M059J (cell line): ENCODE data around the gene RRP1. TPM values are rescaled to one million over a fixed set of nuclear protein-coding genes. Genes with fewer than 3 reads are reported as not detected.

Source experiments
- DNase-seq: peaks from one replicate; pipeline ENCODE4 v3.0.0-alpha.2; 2012; ENCODE audit warnings: low read depth
- total RNA-seq: library from RNA; depleted of rRNA; stranded (reverse); fragments of >200 nt; shearing (Covaris generic); gene quantifications from 2 replicates; pipeline ENCODE4 v1.2.3, GENCODE V29; 2014

RRP1 gene
- total RNA-seq, 1 experiment from 2014 or later = 34.6 TPM

- no peak for DNase-seq
Measured at GRCh38 chr21:43758811-43759210, 30.6 kb upstream of the RRP1 start.

DNA sequence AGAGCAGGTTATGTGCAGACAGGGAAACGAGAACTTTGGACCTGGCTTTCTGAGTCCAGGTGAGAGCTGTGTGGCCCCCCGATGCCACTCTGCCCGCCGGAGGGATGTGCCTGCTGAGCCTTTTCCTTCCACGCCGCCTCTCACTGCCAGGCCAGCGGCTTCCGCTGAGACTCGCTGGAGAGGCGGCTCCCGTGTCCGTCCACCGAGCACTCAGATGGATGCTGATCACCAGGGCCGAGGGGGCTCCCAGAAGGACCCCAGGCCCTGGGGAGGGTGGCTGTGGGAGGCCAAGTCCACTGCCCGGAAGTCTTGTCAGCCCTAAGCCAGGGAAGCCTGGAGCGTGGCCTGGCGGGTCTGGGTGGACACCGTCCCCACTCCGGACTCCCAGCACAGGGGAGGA, 29.7 kb upstream of the RRP1 start:
- DNase-seq = no peak

GRCh38 chr21:43760391-43760958, 28.9 kb upstream of the RRP1 start:
- DNase-seq = no peak

- DNase-seq = no peak
Measured at GRCh38 chr21:43761886-43762285, 27.5 kb upstream of the RRP1 start.

DNA sequence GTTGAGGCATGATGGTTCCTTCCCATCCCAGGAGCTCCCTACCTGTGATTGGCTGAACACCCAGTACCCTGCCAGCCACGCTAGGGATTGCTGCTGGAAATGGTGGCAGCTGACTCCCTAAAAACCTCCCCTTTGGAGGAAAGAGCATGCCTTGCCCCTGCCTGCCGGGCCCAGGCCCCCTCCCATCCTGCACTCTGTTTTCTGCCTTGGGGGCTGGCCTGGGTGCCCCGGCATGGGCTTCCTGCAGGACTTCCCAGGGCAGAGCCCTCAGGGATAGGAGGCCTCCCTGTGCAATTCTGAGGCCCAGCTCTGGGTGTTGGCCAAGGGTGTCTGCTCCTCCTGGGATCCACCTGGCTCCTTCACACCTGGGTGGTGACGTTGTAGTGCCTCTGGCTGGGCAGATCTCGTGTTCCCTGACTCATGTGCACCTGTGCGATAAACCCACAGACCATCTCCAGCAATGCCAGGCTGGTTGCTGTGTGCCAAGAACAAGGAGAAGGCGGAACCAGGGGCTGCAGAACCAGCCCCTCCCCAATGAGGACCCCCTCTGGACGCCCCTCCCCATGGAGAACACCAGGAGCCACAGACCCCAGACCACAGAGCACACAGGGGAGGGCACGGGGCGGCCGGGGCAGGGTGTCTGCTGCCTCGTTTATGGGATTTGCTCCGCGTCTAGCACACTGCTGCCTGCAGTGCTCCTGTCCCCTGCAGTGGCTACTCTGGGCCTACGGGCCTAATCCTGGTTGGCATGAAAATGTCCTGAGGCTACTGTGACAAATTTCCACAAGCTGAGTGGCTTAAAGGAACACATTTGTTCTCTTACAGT, 26.9 kb upstream of the RRP1 start:
- DNase-seq = no peak

- DNase-seq = peak; percentile 64
Measured at GRCh38 chr21:43763901-43764523, 25.4 kb upstream of the RRP1 start.

DNA sequence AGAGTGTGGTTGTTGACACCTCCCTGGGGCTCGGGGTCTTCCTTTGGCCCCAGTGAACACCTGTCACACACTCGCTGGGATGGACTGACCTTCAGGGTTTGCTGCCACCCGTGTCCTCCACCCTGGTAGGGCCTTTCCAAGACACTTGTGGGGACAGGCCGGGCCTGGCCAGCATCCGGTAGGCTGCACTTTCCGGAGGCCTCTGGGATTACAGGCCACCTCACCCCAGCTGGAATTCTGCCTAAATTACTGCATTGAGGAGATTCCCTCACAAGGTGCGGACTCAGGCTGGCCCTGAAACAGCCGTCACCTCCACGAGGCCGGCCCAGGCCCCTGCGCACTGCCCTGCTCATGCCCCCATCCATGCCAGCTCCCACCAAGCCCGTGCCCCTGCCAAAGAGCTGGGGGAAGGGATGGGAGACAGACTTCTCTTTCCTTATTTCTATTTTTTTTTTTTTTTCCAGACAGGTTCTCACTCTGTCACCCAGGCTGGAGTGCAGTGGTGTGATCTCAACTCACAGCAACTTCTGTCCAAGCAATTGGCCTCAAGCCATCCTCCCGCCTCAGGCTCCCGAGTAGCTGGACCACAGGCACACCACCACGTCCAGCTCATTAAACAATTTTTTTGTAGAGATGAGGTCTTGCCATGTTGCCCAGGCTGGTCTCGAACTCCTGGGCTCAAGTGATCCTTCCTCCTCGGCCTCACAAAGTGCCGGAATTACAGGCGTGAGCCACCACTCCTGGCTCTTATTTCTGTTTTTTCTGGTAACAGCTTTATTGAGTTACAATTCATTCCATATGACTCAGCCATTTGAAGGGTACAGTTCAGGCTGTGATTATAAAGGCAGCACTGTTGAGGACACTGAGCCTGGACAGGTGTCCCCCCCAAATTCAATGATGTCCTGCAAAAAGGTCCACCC, 24.5 kb upstream of the RRP1 start:
- peak; percentile 81 for DNase-seq

- DNase-seq = no peak
Measured at GRCh38 chr21:43766734-43767497, 22.5 kb upstream of the RRP1 start.

- no peak for DNase-seq
Measured at GRCh38 chr21:43767498-43767983, 21.8 kb upstream of the RRP1 start.

GRCh38 chr21:43767984-43768867, 21.2 kb upstream of the RRP1 start:
- peak; percentile 86 for DNase-seq

- no peak for DNase-seq
Measured at GRCh38 chr21:43768868-43769167, 20.6 kb upstream of the RRP1 start.

- DNase-seq = no peak
Measured at GRCh38 chr21:43769325-43769958, 19.9 kb upstream of the RRP1 start.

- no peak for DNase-seq
Measured at GRCh38 chr21:43770066-43770655, 19.2 kb upstream of the RRP1 start.

GRCh38 chr21:43771199-43771675, 18.1 kb upstream of the RRP1 start:
- DNase-seq = no peak

- no peak for DNase-seq
Measured at GRCh38 chr21:43771698-43772424, 17.5 kb upstream of the RRP1 start.

DNA sequence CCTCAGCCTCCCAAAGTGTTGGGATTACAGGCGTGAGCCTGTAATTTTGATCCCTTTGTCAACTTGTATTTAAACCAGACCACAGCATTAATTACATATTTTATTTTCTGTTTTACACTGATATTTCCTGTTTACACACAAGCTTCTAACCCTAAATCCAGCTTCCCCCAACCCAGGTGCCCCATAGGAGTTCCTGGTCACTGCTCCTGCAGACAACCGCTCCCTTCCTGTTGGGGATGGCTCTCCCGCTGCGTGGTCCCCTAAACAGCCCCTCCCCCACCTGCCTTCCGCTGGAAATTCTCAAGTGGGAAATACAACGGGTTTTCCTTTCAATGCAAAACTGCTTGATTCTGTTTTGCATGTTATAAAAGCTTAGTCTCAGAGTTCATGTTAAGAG, 17.0 kb upstream of the RRP1 start:
- no peak for DNase-seq

GRCh38 chr21:43774163-43774562, 15.2 kb upstream of the RRP1 start:
- no peak for DNase-seq

DNA sequence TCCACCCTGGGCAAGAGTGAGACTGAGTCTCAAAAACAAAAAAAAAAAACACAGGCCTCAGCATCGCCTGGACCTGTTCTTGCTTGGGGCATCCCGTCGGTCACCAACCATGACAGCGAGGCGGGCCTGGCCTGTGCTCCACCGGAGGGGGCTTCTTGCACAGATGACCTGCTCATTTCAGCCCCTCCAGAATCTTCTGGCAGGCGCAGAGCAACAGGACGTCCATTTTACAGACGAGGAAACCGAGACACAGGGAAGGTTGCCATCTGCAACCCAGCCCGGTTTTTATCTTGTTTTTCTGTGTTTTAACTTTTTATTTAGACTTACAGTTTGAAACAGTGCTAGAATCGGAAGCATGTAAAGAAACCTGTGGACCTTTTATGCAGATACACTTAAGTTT, 14.2 kb upstream of the RRP1 start:
- DNase-seq = no peak
